ENCODE results near the gene RGL1.

Gene RGL1

GRCh38 chr1:183966487-183966886 lies 161.6 kb downstream of the RGL1 start:
- no peak for DNase-seq

DNA sequence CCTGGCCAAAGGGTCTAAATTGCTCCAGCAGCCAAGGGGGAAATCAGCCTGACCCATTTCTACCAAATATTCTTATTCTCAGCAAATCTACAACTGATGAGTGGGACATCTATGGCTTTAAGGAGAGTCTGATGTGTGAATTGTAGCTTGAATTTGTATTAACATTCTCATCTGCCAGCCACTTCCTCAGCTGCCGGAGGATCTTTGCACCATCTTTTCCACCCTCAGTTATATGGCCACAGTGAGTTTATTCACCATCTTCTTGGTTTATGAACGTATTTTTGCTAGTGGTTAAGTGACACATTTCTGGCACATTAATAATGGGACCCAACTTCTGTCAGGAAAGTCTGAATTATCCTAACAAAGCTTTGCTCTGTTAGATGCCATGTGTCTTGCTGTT lies 163.0 kb downstream of the RGL1 start:
- DNase-seq, result no peak

- DNase-seq, result no peak
These were observed 163.5 kb downstream of the RGL1 start for GRCh38 chr1:183968386-183968785.

DNA sequence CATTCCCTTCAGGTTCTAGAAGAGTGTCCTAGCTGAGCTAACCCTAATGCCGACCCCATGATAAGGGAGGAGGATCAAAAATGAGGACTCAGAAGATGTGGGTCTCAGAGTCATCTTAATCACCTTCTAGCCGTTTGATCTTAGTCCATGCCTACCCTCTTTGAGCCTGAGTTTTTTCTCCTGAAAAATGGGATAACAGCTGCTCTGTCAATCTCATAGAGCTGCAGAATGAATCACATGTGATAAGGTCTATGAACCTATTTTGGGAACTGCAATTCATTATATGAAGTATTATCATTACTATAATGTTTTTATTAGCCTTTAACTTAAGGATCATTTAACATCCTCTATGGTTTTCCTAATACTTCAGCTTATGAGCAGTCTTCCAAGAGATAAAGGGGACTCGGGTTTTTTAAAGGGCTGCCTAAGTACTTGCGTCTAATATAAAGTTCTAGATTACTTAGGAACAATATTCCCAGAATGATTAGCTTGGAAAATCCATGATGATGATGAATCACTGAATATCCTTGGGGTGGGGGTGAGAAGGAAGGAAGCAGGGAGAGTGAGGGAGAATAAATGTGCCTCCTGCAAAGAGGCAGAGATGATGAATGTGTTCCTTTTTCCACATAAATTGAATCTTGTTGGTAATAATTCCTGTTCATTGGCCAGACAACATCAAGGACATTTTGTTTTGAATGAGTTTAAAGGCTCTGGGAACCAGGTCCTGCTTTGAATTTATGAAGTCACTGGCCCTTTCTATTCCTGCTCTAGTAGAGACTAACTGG lies 165.8 kb downstream of the RGL1 start:
- no peak for DNase-seq

DNA sequence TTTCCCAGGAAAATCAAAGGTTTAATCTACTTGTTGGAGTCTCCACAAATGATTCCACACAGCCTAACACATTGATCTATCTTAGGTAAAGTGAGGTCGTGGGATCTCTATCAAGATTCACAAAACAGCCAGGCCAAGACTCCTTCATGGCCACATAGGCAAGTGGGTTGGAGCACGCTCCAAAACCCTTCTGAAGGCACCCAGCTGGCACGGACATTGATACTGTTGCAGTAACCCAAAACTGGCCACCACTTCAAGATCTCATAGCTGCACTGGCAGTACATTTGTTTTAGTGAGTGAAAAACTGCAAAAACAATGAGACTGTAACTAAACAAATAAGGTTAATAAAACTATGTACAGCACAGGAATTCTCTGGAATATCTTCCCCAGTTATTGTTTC lies 170.7 kb downstream of the RGL1 start:
- no peak for DNase-seq

GRCh38 chr1:183977717-183978116 lies 172.8 kb downstream of the RGL1 start:
- no peak for DNase-seq
